ENCODE measurements around the gene KIRREL1. TPM values are rescaled to one million over a fixed set of nuclear protein-coding genes. Genes with fewer than 3 reads are reported as not detected.

KIRREL1 gene
- total and polyA plus RNA-seq, 2 experiments from 2014 or later: 5.1 to 35.2 TPM

- Mint-ChIP-seq H3K4me3 (no peak overlapping the region), H3K9me3 (peaks cover 35% of the 10 kb centered on the region), H3K27me3 (ENCODE audit: insufficient read depth, low read depth, poor library complexity) (peaks cover 7% of the 10 kb centered on the region), H3K36me3 (ENCODE audit: low read depth) (peaks cover 29% of the 10 kb centered on the region), H3K4me1 (peaks cover 11% of the 10 kb centered on the region; the same call in 2 of the 3 replicates), H3K27ac (no peak overlapping the region)
- no peak overlapping the region for H2AFZ ChIP-seq
- no peak for ATAC-seq
- no peaks in the 10 kb centered on the region for H3K79me2 ChIP-seq (replicated peaks; ENCODE audit: insufficient read depth)
- TF ChIP-seq CREB1 (CRISPR knock-in tag; IDR thresholded peaks at IDR 0.05; ENCODE audit: low read depth) (no peak), REST (IDR thresholded peaks at IDR 0.05; ENCODE audit: unreplicated experiment) (no peak), NANOG (IDR thresholded peaks at IDR 0.05; ENCODE audit: borderline replicate concordance) (no peak), ZNF114 (CRISPR knock-in tag; IDR thresholded peaks at IDR 0.05) (no peak), CTCF (conservative IDR thresholded peaks at IDR 0.05; ENCODE audit: low read depth in 2 of 2) (no peak), EZH2phosphoT487 (IDR thresholded peaks at IDR 0.05; ENCODE audit: unreplicated experiment) (no peak), POLR2AphosphoS5 (IDR thresholded peaks at IDR 0.05; ENCODE audit: low read depth) (no peak), ZNF331 (CRISPR knock-in tag; IDR thresholded peaks at IDR 0.05; ENCODE audit: low read depth) (no peak), STAT1 (IDR thresholded peaks at IDR 0.05; ENCODE audit: unreplicated experiment) (no peak), JUNB (IDR thresholded peaks at IDR 0.05; ENCODE audit: unreplicated experiment) (no peak), EZH2 (IDR thresholded peaks at IDR 0.05; ENCODE audit: low read depth, unreplicated experiment) (no peak)
- TF ChIP-seq, protein P1, sequence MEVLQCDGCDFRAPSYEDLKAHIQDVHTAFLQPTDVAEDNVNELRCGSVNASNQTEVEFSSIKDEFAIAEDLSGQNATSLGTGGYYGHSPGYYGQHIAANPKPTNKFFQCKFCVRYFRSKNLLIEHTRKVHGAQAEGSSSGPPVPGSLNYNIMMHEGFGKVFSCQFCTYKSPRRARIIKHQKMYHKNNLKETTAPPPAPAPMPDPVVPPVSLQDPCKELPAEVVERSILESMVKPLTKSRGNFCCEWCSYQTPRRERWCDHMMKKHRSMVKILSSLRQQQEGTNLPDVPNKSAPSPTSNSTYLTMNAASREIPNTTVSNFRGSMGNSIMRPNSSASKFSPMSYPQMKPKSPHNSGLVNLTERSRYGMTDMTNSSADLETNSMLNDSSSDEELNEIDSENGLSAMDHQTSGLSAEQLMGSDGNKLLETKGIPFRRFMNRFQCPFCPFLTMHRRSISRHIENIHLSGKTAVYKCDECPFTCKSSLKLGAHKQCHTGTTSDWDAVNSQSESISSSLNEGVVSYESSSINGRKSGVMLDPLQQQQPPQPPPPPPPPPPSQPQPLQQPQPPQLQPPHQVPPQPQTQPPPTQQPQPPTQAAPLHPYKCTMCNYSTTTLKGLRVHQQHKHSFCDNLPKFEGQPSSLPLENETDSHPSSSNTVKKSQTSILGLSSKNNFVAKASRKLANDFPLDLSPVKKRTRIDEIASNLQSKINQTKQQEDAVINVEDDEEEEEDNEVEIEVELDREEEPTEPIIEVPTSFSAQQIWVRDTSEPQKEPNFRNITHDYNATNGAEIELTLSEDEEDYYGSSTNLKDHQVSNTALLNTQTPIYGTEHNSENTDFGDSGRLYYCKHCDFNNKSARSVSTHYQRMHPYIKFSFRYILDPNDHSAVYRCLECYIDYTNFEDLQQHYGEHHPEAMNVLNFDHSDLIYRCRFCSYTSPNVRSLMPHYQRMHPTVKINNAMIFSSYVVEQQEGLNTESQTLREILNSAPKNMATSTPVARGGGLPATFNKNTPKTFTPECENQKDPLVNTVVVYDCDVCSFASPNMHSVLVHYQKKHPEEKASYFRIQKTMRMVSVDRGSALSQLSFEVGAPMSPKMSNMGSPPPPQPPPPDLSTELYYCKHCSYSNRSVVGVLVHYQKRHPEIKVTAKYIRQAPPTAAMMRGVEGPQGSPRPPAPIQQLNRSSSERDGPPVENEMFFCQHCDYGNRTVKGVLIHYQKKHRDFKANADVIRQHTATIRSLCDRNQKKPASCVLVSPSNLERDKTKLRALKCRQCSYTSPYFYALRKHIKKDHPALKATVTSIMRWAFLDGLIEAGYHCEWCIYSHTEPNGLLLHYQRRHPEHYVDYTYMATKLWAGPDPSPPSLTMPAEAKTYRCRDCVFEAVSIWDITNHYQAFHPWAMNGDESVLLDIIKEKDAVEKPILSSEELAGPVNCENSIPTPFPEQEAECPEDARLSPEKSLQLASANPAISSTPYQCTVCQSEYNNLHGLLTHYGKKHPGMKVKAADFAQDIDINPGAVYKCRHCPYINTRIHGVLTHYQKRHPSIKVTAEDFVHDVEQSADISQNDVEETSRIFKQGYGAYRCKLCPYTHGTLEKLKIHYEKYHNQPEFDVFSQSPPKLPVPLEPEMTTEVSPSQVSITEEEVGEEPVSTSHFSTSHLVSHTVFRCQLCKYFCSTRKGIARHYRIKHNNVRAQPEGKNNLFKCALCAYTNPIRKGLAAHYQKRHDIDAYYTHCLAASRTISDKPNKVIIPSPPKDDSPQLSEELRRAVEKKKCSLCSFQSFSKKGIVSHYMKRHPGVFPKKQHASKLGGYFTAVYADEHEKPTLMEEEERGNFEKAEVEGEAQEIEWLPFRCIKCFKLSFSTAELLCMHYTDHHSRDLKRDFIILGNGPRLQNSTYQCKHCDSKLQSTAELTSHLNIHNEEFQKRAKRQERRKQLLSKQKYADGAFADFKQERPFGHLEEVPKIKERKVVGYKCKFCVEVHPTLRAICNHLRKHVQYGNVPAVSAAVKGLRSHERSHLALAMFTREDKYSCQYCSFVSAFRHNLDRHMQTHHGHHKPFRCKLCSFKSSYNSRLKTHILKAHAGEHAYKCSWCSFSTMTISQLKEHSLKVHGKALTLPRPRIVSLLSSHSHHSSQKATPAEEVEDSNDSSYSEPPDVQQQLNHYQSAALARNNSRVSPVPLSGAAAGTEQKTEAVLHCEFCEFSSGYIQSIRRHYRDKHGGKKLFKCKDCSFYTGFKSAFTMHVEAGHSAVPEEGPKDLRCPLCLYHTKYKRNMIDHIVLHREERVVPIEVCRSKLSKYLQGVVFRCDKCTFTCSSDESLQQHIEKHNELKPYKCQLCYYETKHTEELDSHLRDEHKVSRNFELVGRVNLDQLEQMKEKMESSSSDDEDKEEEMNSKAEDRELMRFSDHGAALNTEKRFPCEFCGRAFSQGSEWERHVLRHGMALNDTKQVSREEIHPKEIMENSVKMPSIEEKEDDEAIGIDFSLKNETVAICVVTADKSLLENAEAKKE (CRISPR knock-in tag; IDR thresholded peaks at IDR 0.05): no peak
- TF ChIP-seq, protein P2, sequence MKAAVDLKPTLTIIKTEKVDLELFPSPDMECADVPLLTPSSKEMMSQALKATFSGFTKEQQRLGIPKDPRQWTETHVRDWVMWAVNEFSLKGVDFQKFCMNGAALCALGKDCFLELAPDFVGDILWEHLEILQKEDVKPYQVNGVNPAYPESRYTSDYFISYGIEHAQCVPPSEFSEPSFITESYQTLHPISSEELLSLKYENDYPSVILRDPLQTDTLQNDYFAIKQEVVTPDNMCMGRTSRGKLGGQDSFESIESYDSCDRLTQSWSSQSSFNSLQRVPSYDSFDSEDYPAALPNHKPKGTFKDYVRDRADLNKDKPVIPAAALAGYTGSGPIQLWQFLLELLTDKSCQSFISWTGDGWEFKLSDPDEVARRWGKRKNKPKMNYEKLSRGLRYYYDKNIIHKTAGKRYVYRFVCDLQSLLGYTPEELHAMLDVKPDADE (IDR thresholded peaks at IDR 0.05): no peak
- no peaks in the 10 kb centered on the region for H3K4me1 ChIP-seq (ENCODE audit: insufficient read depth)
- H4K20me1 ChIP-seq (replicated peaks; ENCODE audit: insufficient read depth): no peaks in the 10 kb centered on the region
- peaks cover 5% of the 10 kb centered on the region; the same call in 1 of the 2 replicates for H3K36me3 ChIP-seq (ENCODE audit: insufficient read depth)
- no peaks in the 10 kb centered on the region for H3K27me3 ChIP-seq (ENCODE audit: insufficient read depth)
- no peaks in the 10 kb centered on the region for H3K9me2 ChIP-seq (ENCODE audit: insufficient read depth)
- H3K4me2 ChIP-seq: no peak overlapping the region
- no peak for DNase-seq (ENCODE audit: low spot score)
- H3F3A ChIP-seq (replicated peaks; ENCODE audit: low read depth): no peaks in the 10 kb centered on the region
- H3K27ac ChIP-seq (ENCODE audit: low read depth): no peak overlapping the region
- H3K4me3 ChIP-seq: no peak overlapping the region
Observed at GRCh38 chr1:157968508-157968907, 24.9 kb upstream of the KIRREL1 start.

Measured in GM23338 (cell line).